ENCODE measurements around the gene TSHZ2. TPM values are rescaled to one million over a fixed set of nuclear protein-coding genes. Genes with fewer than 3 reads are reported as not detected.

The TSHZ2 gene
- total RNA-seq, 1 experiment from 2014 or later = 0.07 TPM

DNA sequence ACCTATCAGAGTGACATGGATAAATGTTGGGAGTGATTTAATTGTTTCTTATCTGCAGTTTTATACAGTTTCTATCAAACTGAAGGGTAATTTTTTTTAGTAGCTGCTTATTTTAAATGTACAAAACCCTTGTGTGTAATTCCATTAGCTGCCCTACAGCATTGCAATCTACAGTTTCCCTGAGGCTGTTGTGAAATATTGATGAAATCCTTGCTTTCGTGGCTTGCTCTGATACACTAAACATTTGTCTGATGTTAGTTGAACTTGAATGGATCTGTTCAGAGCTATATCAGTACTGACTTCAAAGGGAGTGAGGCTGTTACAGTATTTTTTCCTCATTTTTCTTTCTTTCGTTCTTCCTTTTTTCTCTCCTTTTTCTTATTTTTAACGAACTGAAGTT lies 255.4 kb downstream of the TSHZ2 start:
- Mint-ChIP-seq H3K9me3 (no peaks in the 10 kb centered on the region), H3K4me1 (peaks cover 14 to 23% of the 10 kb centered on the region in 2 experiments), H3K27me3 (ENCODE audit: low read depth) (peaks cover 1% of the 10 kb centered on the region), H3K27ac (0 out of 7 replicates have a peak overlapping the region, but pooled peaks of 1 of the 3 experiments have one; percentile 28), H3K36me3 (ENCODE audit: insufficient read depth in 1 of 3, low read depth in 3 of 3) (no peaks in the 10 kb centered on the region), H3K4me3 (no peak overlapping the region)
- H2BK20ac ChIP-seq (ENCODE audit: low read depth, low read length, poor library complexity, severe bottlenecking) = no peak overlapping the region
- peaks cover 2% of the 10 kb centered on the region; the same call in 1 of the 2 replicates for H3K4me1 ChIP-seq (ENCODE audit: insufficient read depth, low read length)
- H3K18ac ChIP-seq (ENCODE audit: insufficient read length, low read depth, low read length) = no peak overlapping the region
- no peak overlapping the region for H3K9ac ChIP-seq (ENCODE audit: extremely low read depth, insufficient read length, low read length)
- no peak overlapping the region for H3K27ac ChIP-seq (ENCODE audit: insufficient read length, low read depth, low read length)
- DNase-seq = no peak
- H3K23ac ChIP-seq (ENCODE audit: insufficient read length, low read depth, low read length) = no peak overlapping the region
- no peak overlapping the region for H2BK12ac ChIP-seq (ENCODE audit: insufficient read length, low read depth, low read length)
- no peaks in the 10 kb centered on the region for H3K23me2 ChIP-seq (ENCODE audit: insufficient read length, low read depth, low read length, poor library complexity, severe bottlenecking)
- H3K9me3 ChIP-seq (ENCODE audit: control insufficient read depth, low read depth, low read length) = no peaks in the 10 kb centered on the region
- H2AK5ac ChIP-seq (ENCODE audit: insufficient read length, low read length) = no peak overlapping the region
- H3K79me2 ChIP-seq (ENCODE audit: insufficient read depth, low read length) = no peaks in the 10 kb centered on the region
- H4K91ac ChIP-seq (ENCODE audit: insufficient read length, low read depth, low read length) = no peak overlapping the region
- no peaks in the 10 kb centered on the region for H3K27me3 ChIP-seq (ENCODE audit: insufficient read depth, low read length)
- WGBS (ENCODE audit: extremely low coverage, insufficient read length, low lambda C conversion rate) = no CpG with 5 or more reads among the region's 3 CpGs
- no peak overlapping the region for H3K56ac ChIP-seq (ENCODE audit: insufficient read length, low read depth, low read length)
- no peak overlapping the region for H2BK5ac ChIP-seq (ENCODE audit: insufficient read length, low read length)
- H3K4ac ChIP-seq (ENCODE audit: low read depth, low read length) = no peak overlapping the region
- H2AFZ ChIP-seq (ENCODE audit: low read length) = no peak overlapping the region
- H2BK120ac ChIP-seq (ENCODE audit: low read depth, low read length, poor library complexity, severe bottlenecking) = no peak overlapping the region
- no peaks in the 10 kb centered on the region for H4K20me1 ChIP-seq (ENCODE audit: control insufficient read depth, insufficient read depth, insufficient read length)
- TF ChIP-seq, protein P1, sequence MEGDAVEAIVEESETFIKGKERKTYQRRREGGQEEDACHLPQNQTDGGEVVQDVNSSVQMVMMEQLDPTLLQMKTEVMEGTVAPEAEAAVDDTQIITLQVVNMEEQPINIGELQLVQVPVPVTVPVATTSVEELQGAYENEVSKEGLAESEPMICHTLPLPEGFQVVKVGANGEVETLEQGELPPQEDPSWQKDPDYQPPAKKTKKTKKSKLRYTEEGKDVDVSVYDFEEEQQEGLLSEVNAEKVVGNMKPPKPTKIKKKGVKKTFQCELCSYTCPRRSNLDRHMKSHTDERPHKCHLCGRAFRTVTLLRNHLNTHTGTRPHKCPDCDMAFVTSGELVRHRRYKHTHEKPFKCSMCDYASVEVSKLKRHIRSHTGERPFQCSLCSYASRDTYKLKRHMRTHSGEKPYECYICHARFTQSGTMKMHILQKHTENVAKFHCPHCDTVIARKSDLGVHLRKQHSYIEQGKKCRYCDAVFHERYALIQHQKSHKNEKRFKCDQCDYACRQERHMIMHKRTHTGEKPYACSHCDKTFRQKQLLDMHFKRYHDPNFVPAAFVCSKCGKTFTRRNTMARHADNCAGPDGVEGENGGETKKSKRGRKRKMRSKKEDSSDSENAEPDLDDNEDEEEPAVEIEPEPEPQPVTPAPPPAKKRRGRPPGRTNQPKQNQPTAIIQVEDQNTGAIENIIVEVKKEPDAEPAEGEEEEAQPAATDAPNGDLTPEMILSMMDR (conservative IDR thresholded peaks at IDR 0.05) = no peak
- no peak overlapping the region for H3K14ac ChIP-seq (ENCODE audit: insufficient read depth, low read length)
- H3T11ph ChIP-seq (ENCODE audit: low read length) = no peak overlapping the region
- no peak overlapping the region for H2BK15ac ChIP-seq (ENCODE audit: low read depth, low read length)
- no peak overlapping the region for H3K4me2 ChIP-seq (ENCODE audit: insufficient read depth, insufficient read length, low read length)
- H3K79me1 ChIP-seq (ENCODE audit: insufficient read depth, low read depth, low read length, poor library complexity, severe bottlenecking) = no peaks in the 10 kb centered on the region
- H4K5ac ChIP-seq (ENCODE audit: insufficient read length, low read depth, low read length) = no peak overlapping the region
- no peak overlapping the region for H4K8ac ChIP-seq (replicated peaks; ENCODE audit: insufficient read length, low read depth, low read length)

Data from H9 (cell line).